Hepatocyte (in vitro differentiated cells): Measurements from ENCODE around the gene NUP54. TPM values are rescaled to one million over a fixed set of nuclear protein-coding genes. Genes with fewer than 3 reads are reported as not detected.
A peak's percentile ranks its signal among the peaks of the same experiment; 100 is the strongest.

Experiments used
- DNase-seq: peaks from one replicate; pipeline ENCODE4 v3.0.0-alpha.2; 2016; ENCODE audit warnings: low spot score
- H2AFZ ChIP-seq: fragments of 200-600 bp; sonication (generic); 2 replicates; pipeline ENCODE4 v1.6.0; 2016; ENCODE audit warnings: antibody characterized with exemption, mild to moderate bottlenecking
- H3K27ac ChIP-seq: fragments of 200-600 bp; sonication (generic); 2 replicates; pipeline ENCODE4 v1.5.1; 2016; ENCODE audit warnings: mild to moderate bottlenecking
- H3K27me3 ChIP-seq: fragments of 200-600 bp; sonication (generic); 2 replicates; pipeline ENCODE4 v1.6.1; 2016
- H3K36me3 ChIP-seq: fragments of 200-600 bp; sonication (generic); replicated peaks from 2 replicates; pipeline ENCODE4 v1.5.1; 2016; ENCODE audit warnings: low read depth; ENCODE audit not compliant: insufficient read depth
- H3K4me1 ChIP-seq: fragments of 200-600 bp; sonication (generic); 2 replicates; pipeline ENCODE4 v1.5.1; 2016; ENCODE audit warnings: mild to moderate bottlenecking, moderate library complexity; ENCODE audit not compliant: insufficient read depth
- H3K4me2 ChIP-seq: fragments of 200-600 bp; sonication (generic); 2 replicates; pipeline ENCODE4 v1.6.0; 2016
- H3K4me3 ChIP-seq: fragments of 200-600 bp; sonication (generic); 2 replicates; pipeline ENCODE4 v1.5.1; 2016; ENCODE audit warnings: mild to moderate bottlenecking
- H3K79me2 ChIP-seq: fragments of 200-600 bp; sonication (generic); 2 replicates; pipeline ENCODE4 v1.6.0; 2017; ENCODE audit warnings: mild to moderate bottlenecking
- H3K9me2 ChIP-seq: fragments of 200-600 bp; sonication (generic); replicated peaks from 2 replicates; pipeline ENCODE4 v1.6.0; 2017; ENCODE audit warnings: mild to moderate bottlenecking; ENCODE audit not compliant: insufficient read depth
- H3K9me3 ChIP-seq: fragments of 200-600 bp; sonication (generic); 2 replicates; pipeline ENCODE4 v1.5.1; 2016; ENCODE audit warnings: low read depth, mild to moderate bottlenecking
- H4K20me1 ChIP-seq: fragments of 200-600 bp; sonication (generic); 2 replicates; pipeline ENCODE4 v1.6.0; 2016; ENCODE audit warnings: mild to moderate bottlenecking; ENCODE audit not compliant: insufficient read depth, poor library complexity, severe bottlenecking
- EZH2 ChIP-seq: fragments of 200-600 bp; sonication (generic); IDR thresholded peaks from 2 replicates; pipeline ENCODE4 v1.6.1; 2016; ENCODE audit warnings: antibody characterized with exemption, mild to moderate bottlenecking, borderline replicate concordance
- EZH2phosphoT487 ChIP-seq: fragments of 200-600 bp; sonication (generic); IDR thresholded peaks from one replicate; pipeline ENCODE4 v1.6.1; 2018; ENCODE audit warnings: antibody characterized with exemption, mild to moderate bottlenecking, low read depth, moderate library complexity; ENCODE audit not compliant: unreplicated experiment, severe bottlenecking
- WGBS: methylation state at CpG from one replicate; pipeline ENCODE4 v1.1.6; 2016; ENCODE audit warnings: low lambda C conversion rate; ENCODE audit errors: missing lambda C conversion rate; 5-methylcytosine and 5-hydroxymethylcytosine counted together
- polyA plus RNA-seq: library from polyadenylated mRNA; unstranded; fragments of >200 nt; fragmentation: Nextera tagmentation; extraction: Ambion mirVana; gene quantifications from 2 replicates; pipeline ENCODE4 v1.2.1, GENCODE V29; 2016
- total RNA-seq: library from RNA; depleted of rRNA; stranded (reverse); fragments of >200 nt; gene quantifications from 2 replicates; pipeline ENCODE4 v1.2.3, GENCODE V29; 2014
- TF ChIP-seq, protein P1 (sequence below): fragments of 200-600 bp; sonication (generic); IDR thresholded peaks from 2 replicates; pipeline ENCODE4 v1.5.1; 2016; ENCODE audit warnings: antibody characterized with exemption, mild to moderate bottlenecking; ENCODE audit not compliant: poor library complexity

NUP54 gene
- total and polyA plus RNA-seq, 2 experiments from 2014 or later: 20.6 to 40.9 TPM

- H2AFZ ChIP-seq: no peak overlapping the region
- H3K4me1 ChIP-seq: no peaks in the 10 kb centered on the region
- H3K27ac ChIP-seq: peak overlapping the region; percentile 45
- H3K36me3 ChIP-seq: no peaks in the 10 kb centered on the region
- no peak overlapping the region for H3K4me2 ChIP-seq
- TF ChIP-seq EZH2phosphoT487 (no peak), EZH2 (no peak)
- TF ChIP-seq, protein P1, sequence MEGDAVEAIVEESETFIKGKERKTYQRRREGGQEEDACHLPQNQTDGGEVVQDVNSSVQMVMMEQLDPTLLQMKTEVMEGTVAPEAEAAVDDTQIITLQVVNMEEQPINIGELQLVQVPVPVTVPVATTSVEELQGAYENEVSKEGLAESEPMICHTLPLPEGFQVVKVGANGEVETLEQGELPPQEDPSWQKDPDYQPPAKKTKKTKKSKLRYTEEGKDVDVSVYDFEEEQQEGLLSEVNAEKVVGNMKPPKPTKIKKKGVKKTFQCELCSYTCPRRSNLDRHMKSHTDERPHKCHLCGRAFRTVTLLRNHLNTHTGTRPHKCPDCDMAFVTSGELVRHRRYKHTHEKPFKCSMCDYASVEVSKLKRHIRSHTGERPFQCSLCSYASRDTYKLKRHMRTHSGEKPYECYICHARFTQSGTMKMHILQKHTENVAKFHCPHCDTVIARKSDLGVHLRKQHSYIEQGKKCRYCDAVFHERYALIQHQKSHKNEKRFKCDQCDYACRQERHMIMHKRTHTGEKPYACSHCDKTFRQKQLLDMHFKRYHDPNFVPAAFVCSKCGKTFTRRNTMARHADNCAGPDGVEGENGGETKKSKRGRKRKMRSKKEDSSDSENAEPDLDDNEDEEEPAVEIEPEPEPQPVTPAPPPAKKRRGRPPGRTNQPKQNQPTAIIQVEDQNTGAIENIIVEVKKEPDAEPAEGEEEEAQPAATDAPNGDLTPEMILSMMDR: no peak
- no peak overlapping the region for H3K4me3 ChIP-seq
- H3K79me2 ChIP-seq: peaks cover 20% of the 10 kb centered on the region
- WGBS: 70% methylated on average over 6 of the region's 6 CpGs
- H3K9me2 ChIP-seq: no peaks in the 10 kb centered on the region
- no peaks in the 10 kb centered on the region for H3K9me3 ChIP-seq
- no peaks in the 10 kb centered on the region for H4K20me1 ChIP-seq
- H3K27me3 ChIP-seq: no peaks in the 10 kb centered on the region
- DNase-seq: no peak
Observed at GRCh38 chr4:76174216-76174615, 26.0 kb upstream of the NUP54 start.

- H3K4me2 ChIP-seq: no peak overlapping the region
- no peak overlapping the region for H2AFZ ChIP-seq
- no peaks in the 10 kb centered on the region for H4K20me1 ChIP-seq
- no peaks in the 10 kb centered on the region for H3K36me3 ChIP-seq
- 97% methylated on average over 3 of the region's 3 CpGs for WGBS
- DNase-seq: no peak
- H3K79me2 ChIP-seq: peaks cover 2% of the 10 kb centered on the region
- no peak for TF ChIP-seq EZH2
- no peak for TF ChIP-seq EZH2phosphoT487
- H3K4me3 ChIP-seq: no peak overlapping the region
- no peak overlapping the region for H3K27ac ChIP-seq
- H3K4me1 ChIP-seq: no peaks in the 10 kb centered on the region
- no peaks in the 10 kb centered on the region for H3K9me2 ChIP-seq
- no peaks in the 10 kb centered on the region for H3K9me3 ChIP-seq
- no peaks in the 10 kb centered on the region for H3K27me3 ChIP-seq
Observed at GRCh38 chr4:76168688-76169087, 20.5 kb upstream of the NUP54 start.

DNA sequence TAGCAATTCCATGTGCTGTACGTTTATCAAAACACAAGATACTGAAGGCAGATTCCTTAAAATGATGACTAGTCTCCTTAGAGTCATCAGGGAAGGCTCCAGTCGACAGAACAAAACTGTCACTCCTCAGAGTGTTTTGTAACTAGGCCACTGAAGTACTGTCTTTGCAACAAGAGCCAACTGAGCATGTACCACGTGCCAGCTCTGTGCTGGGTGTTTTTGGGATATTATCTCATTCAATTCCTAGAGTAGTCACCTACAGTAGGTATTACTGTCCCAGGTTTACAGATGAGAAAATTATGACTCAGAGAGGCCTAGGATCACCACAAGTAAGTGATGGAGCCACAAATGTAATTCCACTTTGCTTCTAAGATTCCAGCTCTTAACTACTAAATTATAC is 18.3 kb upstream of the NUP54 start:
- Histone ChIP-seq H3K4me1 (no peaks in the 10 kb centered on the region), H3K36me3 (no peaks in the 10 kb centered on the region), H4K20me1 (no peaks in the 10 kb centered on the region), H3K4me3 (no peak overlapping the region), H3K27me3 (no peaks in the 10 kb centered on the region), H3K9me2 (no peaks in the 10 kb centered on the region), H3K9me3 (no peaks in the 10 kb centered on the region), H3K27ac (no peak overlapping the region), H2AFZ (no peak overlapping the region), H3K79me2 (peaks cover 2% of the 10 kb centered on the region), H3K4me2 (no peak overlapping the region)
- no peak for DNase-seq
- 94% methylated on average over 3 of the region's 3 CpGs for WGBS
- TF ChIP-seq, protein P1: no peak
- TF ChIP-seq EZH2 (no peak), EZH2phosphoT487 (no peak)

DNA sequence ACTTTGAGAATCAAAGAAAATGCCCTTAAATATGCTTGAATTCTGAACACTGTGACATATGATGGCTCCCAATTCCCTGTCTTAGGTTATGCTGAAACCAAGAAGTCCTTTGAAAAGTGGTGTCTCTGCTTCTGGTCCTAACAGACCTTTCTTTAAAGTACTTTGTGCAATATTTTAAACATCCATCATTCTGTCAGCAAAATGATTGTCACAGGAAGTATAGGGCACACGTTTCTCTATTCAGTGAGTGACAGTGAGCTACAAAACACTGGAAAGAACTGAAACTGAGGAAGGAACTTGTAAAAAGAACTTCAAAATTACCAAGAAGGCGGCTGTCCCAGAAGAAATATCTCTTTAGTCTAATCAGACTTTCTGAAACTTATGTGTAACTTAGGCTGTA is 12.2 kb upstream of the NUP54 start:
- no peak for DNase-seq
- H2AFZ ChIP-seq: no peak overlapping the region
- no peaks in the 10 kb centered on the region for H4K20me1 ChIP-seq
- H3K9me3 ChIP-seq: no peaks in the 10 kb centered on the region
- H3K9me2 ChIP-seq: no peaks in the 10 kb centered on the region
- WGBS: 34% methylated on average over 2 of the region's 2 CpGs
- no peak for TF ChIP-seq EZH2phosphoT487
- no peak for TF ChIP-seq EZH2
- TF ChIP-seq, protein P1: no peak
- H3K27me3 ChIP-seq: no peaks in the 10 kb centered on the region
- H3K36me3 ChIP-seq: no peaks in the 10 kb centered on the region
- no peaks in the 10 kb centered on the region for H3K79me2 ChIP-seq
- H3K4me3 ChIP-seq: no peak overlapping the region
- H3K4me2 ChIP-seq: no peak overlapping the region
- H3K4me1 ChIP-seq: no peaks in the 10 kb centered on the region
- no peak overlapping the region for H3K27ac ChIP-seq
